Astrocyte (in vitro differentiated cells and primary cell): Measurements from ENCODE around the gene POGZ. TPM values are rescaled to one million over a fixed set of nuclear protein-coding genes. Genes with fewer than 3 reads are reported as not detected.

Experiments used
- DNase-seq: peaks from one replicate; pipeline ENCODE4 v3.0.0-alpha.2; 2010; ENCODE audit warnings: low read depth
- FAIRE-seq: peaks from 2 replicates; lab custom pipeline; 2011; peaks lifted over from hg19 to GRCh38; lab: Jason Lieb, UNC
- H2AFZ ChIP-seq: 2 replicates; pipeline ENCODE4 v1.6.0; 2012; ENCODE audit warnings: low read depth, low read length, inconsistent platforms
- H3K27ac ChIP-seq: 2 replicates; pipeline ENCODE4 v1.5.1; 2011; ENCODE audit warnings: low read depth, low read length, inconsistent platforms
- H3K27me3 ChIP-seq: 2 replicates; pipeline ENCODE4 v1.6.0; 2011; ENCODE audit warnings: low read length, inconsistent platforms; ENCODE audit not compliant: insufficient read depth
- H3K36me3 ChIP-seq: 2 replicates; pipeline ENCODE4 v1.5.1; 2011; ENCODE audit warnings: low read length, inconsistent platforms; ENCODE audit not compliant: insufficient read depth
- H3K4me1 ChIP-seq: 2 replicates; pipeline ENCODE4 v1.5.1; 2011; ENCODE audit warnings: low read length, inconsistent platforms; ENCODE audit not compliant: insufficient read depth
- H3K4me2 ChIP-seq: 2 replicates; pipeline ENCODE4 v1.6.0; 2012; ENCODE audit warnings: low read length, inconsistent platforms
- H3K4me3 ChIP-seq: 2 replicates; pipeline ENCODE4 v1.5.1; 2011; ENCODE audit warnings: low read depth, mild to moderate bottlenecking, low read length, inconsistent platforms; ENCODE audit not compliant: insufficient read depth
- H3K79me2 ChIP-seq: 2 replicates; pipeline ENCODE4 v1.6.0; 2012; ENCODE audit warnings: mild to moderate bottlenecking, low read length, inconsistent platforms; ENCODE audit not compliant: insufficient read depth
- H3K9ac ChIP-seq: 2 replicates; pipeline ENCODE4 v1.6.0; 2012; ENCODE audit warnings: mild to moderate bottlenecking, low read length, inconsistent platforms
- H3K9me3 ChIP-seq: 2 replicates; pipeline ENCODE4 v1.5.1; 2012; ENCODE audit warnings: low read depth, mild to moderate bottlenecking, low read length, inconsistent platforms; ENCODE audit not compliant: insufficient read depth
- H4K20me1 ChIP-seq: 2 replicates; pipeline ENCODE4 v1.6.0; 2012; ENCODE audit warnings: low read length, inconsistent platforms; ENCODE audit not compliant: insufficient read depth
- H3K27ac Mint-ChIP-seq: one replicate; pipeline ENCODE4 v1.8.0; 2021; ENCODE audit warnings: mild to moderate bottlenecking, mixed read lengths; ENCODE audit not compliant: unreplicated experiment
- H3K27me3 Mint-ChIP-seq: one replicate; pipeline ENCODE4 v1.8.0; 2021; ENCODE audit warnings: low read depth, mixed read lengths; ENCODE audit not compliant: unreplicated experiment
- H3K36me3 Mint-ChIP-seq: one replicate; pipeline ENCODE4 v1.8.0; 2021; ENCODE audit warnings: low read depth, mixed read lengths; ENCODE audit not compliant: unreplicated experiment
- H3K4me1 Mint-ChIP-seq: one replicate; pipeline ENCODE4 v1.8.0; 2021; ENCODE audit warnings: low read depth, mixed read lengths; ENCODE audit not compliant: unreplicated experiment
- H3K4me3 Mint-ChIP-seq: one replicate; pipeline ENCODE4 v1.8.0; 2021; ENCODE audit warnings: mild to moderate bottlenecking, moderate library complexity, mixed read lengths; ENCODE audit not compliant: unreplicated experiment
- H3K9me3 Mint-ChIP-seq: one replicate; pipeline ENCODE4 v1.8.0; 2021; ENCODE audit warnings: mild to moderate bottlenecking, mixed read lengths; ENCODE audit not compliant: unreplicated experiment
- EZH2 ChIP-seq: IDR thresholded peaks from 2 replicates; pipeline ENCODE4 v1.6.1; 2012; ENCODE audit warnings: mild to moderate bottlenecking, low read length, inconsistent platforms; ENCODE audit not compliant: insufficient read depth
- total RNA-seq: library from RNA; stranded (reverse); gene quantifications from 2 replicates; pipeline ENCODE4 v1.2.1, GENCODE V29; 2021
- TF ChIP-seq, protein P1 (sequence below): IDR thresholded peaks from 2 replicates; pipeline ENCODE4 v1.5.1; 2011; ENCODE audit warnings: low read depth, mild to moderate bottlenecking, inconsistent platforms, low read length, moderate library complexity; ENCODE audit not compliant: insufficient read depth

The POGZ gene
- total RNA-seq, 1 donor from 2014 or later, result 63.9 TPM

DNA sequence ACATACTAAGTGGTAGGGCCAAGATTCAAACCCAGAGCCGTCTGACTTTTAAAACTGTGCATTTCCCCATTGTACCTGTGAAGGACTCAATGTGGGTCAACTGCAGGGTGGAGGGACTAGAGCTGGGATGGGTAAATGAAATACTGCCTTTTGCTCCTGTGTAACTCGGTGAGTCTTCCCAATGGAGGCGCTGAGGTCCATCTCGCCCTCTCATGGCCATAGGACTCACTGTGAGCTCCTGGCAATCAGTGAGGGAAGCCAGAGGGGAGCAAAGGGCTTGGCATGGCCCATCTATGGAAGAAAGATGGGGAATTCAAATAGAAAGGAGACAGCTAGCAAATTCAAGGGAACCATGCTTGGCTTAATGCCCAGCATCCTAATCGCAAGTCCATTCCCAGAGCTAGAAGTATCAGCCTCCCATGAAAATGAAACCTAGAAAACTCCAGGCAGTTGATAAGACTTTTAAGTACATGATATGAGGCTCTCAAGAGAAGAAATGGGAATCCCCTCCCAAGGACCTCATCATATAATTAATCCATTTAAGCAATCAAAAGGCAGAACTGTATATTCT is 26.5 kb upstream of the POGZ start:
- TF ChIP-seq, protein P1, sequence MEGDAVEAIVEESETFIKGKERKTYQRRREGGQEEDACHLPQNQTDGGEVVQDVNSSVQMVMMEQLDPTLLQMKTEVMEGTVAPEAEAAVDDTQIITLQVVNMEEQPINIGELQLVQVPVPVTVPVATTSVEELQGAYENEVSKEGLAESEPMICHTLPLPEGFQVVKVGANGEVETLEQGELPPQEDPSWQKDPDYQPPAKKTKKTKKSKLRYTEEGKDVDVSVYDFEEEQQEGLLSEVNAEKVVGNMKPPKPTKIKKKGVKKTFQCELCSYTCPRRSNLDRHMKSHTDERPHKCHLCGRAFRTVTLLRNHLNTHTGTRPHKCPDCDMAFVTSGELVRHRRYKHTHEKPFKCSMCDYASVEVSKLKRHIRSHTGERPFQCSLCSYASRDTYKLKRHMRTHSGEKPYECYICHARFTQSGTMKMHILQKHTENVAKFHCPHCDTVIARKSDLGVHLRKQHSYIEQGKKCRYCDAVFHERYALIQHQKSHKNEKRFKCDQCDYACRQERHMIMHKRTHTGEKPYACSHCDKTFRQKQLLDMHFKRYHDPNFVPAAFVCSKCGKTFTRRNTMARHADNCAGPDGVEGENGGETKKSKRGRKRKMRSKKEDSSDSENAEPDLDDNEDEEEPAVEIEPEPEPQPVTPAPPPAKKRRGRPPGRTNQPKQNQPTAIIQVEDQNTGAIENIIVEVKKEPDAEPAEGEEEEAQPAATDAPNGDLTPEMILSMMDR, result no peak
- no peak for TF ChIP-seq EZH2
- peaks cover 5% of the 10 kb centered on the region for H3K9me3 Mint-ChIP-seq
- H3K4me1 ChIP-seq, result no peaks in the 10 kb centered on the region
- H3K27ac ChIP-seq, result no peak overlapping the region
- H3K27me3 ChIP-seq, result no peaks in the 10 kb centered on the region
- no peaks in the 10 kb centered on the region for H3K36me3 Mint-ChIP-seq
- no peak overlapping the region for H2AFZ ChIP-seq
- no peak overlapping the region for H3K27ac Mint-ChIP-seq
- no peak overlapping the region for H3K4me3 ChIP-seq
- H3K4me3 Mint-ChIP-seq, result no peak overlapping the region
- H3K36me3 ChIP-seq, result no peaks in the 10 kb centered on the region
- H3K9me3 ChIP-seq, result no peaks in the 10 kb centered on the region
- no peak overlapping the region for H3K9ac ChIP-seq
- H3K4me2 ChIP-seq, result no peak overlapping the region
- FAIRE-seq (no peak), DNase-seq (no peak)
- peaks cover 3% of the 10 kb centered on the region for H3K27me3 Mint-ChIP-seq
- no peaks in the 10 kb centered on the region for H3K4me1 Mint-ChIP-seq
- no peaks in the 10 kb centered on the region for H3K79me2 ChIP-seq
- no peaks in the 10 kb centered on the region for H4K20me1 ChIP-seq

DNA sequence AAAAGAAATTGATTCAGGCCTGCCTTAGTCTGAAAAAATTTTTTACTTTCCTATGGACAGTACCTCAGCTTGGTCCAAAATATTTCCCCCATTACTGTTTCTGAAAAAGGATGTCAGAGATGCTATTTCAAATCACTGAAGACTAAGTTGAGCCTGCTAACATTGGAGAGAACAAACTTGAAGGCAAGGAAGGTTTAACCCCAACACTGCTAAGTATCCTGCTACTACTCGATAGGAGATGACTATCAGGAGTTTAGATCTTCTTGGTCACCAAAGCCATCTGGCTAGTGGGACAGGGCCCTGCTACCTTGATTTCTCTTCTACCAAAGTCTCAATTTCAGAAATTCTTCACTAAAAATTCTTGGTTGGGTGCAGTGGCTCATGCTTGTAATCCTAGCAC is 22.7 kb upstream of the POGZ start:
- Histone ChIP-seq H3K9ac (no peak overlapping the region), H2AFZ (no peak overlapping the region), H3K79me2 (no peaks in the 10 kb centered on the region), H3K27me3 (no peaks in the 10 kb centered on the region), H3K4me3 (no peak overlapping the region), H3K27ac (no peak overlapping the region), H3K9me3 (no peaks in the 10 kb centered on the region), H3K36me3 (no peaks in the 10 kb centered on the region), H4K20me1 (no peaks in the 10 kb centered on the region), H3K4me2 (no peak overlapping the region), H3K4me1 (no peaks in the 10 kb centered on the region)
- H3K27me3 Mint-ChIP-seq, result peaks cover 3% of the 10 kb centered on the region
- H3K36me3 Mint-ChIP-seq, result no peaks in the 10 kb centered on the region
- TF ChIP-seq, protein P1, result no peak
- TF ChIP-seq EZH2, result no peak
- DNase-seq (no peak), FAIRE-seq (no peak)
- H3K27ac Mint-ChIP-seq, result no peak overlapping the region
- H3K4me1 Mint-ChIP-seq, result peaks cover 8% of the 10 kb centered on the region
- H3K4me3 Mint-ChIP-seq, result no peak overlapping the region
- H3K9me3 Mint-ChIP-seq, result peaks cover 8% of the 10 kb centered on the region

DNA sequence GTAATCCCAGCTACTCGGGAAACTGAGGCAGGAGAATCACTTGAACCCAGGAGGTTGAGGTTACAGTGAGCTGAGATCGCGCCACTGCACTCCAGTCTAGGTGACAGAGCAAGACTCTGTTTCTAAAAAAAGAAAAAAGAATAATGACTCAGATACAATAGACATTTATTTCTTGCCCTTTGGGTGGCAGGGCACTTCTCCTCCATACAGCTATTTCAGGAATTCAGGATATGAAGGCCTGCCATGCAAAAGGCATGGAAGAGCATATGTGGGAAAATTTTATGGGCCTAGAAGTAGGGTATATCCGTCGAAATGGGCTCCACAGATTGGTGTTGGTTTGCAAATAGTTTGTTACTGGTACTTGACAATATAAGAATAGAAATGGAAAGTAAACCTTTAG is 20.2 kb upstream of the POGZ start:
- H3K4me2 ChIP-seq, result no peak overlapping the region
- no peaks in the 10 kb centered on the region for H3K36me3 ChIP-seq
- H3K4me3 Mint-ChIP-seq, result no peak overlapping the region
- TF ChIP-seq, protein P1, result no peak
- no peak for TF ChIP-seq EZH2
- no peaks in the 10 kb centered on the region for H3K79me2 ChIP-seq
- H3K27ac ChIP-seq, result no peak overlapping the region
- H3K27me3 Mint-ChIP-seq, result peaks cover 3% of the 10 kb centered on the region
- H3K36me3 Mint-ChIP-seq, result no peaks in the 10 kb centered on the region
- H3K27me3 ChIP-seq, result no peaks in the 10 kb centered on the region
- H3K4me1 Mint-ChIP-seq, result peaks cover 16% of the 10 kb centered on the region
- no peak overlapping the region for H3K9ac ChIP-seq
- no peaks in the 10 kb centered on the region for H4K20me1 ChIP-seq
- DNase-seq (no peak), FAIRE-seq (no peak)
- no peaks in the 10 kb centered on the region for H3K4me1 ChIP-seq
- no peak overlapping the region for H3K27ac Mint-ChIP-seq
- no peak overlapping the region for H2AFZ ChIP-seq
- peaks cover 8% of the 10 kb centered on the region for H3K9me3 Mint-ChIP-seq
- no peaks in the 10 kb centered on the region for H3K9me3 ChIP-seq
- no peak overlapping the region for H3K4me3 ChIP-seq
